DMS114 treated with DMSO at 0.1 percent for 48 hours (cell line): ENCODE data around the gene SLC25A17.
A peak's percentile ranks its signal among the peaks of the same experiment; 100 is the strongest.

Source experiments
- DNase-seq: peaks from one replicate; lab custom pipeline; 2025; ENCODE audit not compliant: unreplicated experiment; lab: John Stamatoyannopoulos, UW

Gene SLC25A17

GRCh38 chr22:40758390-40758789, 60.8 kb downstream of the SLC25A17 start:
- DNase-seq: no peak

DNA sequence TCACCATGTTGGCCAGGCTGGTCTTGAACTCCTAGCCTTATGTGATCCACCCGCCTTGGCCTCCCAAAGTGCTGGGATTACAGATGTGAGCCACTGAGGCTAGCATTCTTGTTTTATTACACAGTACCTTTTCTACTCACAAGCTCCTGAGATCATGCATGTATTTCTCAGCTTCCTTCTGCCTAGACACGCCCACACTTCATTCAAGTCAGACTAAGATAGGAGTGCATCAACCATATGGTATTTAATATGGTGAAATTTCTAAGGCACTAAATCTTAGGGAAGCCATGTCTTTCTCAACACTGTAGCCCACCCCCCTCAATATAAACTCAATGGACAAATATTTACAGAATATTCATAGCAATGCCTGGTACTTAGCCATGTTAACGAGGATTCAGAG, 62.1 kb downstream of the SLC25A17 start:
- DNase-seq: no peak

- no peak for DNase-seq
These were observed 66.0 kb downstream of the SLC25A17 start for GRCh38 chr22:40753114-40753513.

DNA sequence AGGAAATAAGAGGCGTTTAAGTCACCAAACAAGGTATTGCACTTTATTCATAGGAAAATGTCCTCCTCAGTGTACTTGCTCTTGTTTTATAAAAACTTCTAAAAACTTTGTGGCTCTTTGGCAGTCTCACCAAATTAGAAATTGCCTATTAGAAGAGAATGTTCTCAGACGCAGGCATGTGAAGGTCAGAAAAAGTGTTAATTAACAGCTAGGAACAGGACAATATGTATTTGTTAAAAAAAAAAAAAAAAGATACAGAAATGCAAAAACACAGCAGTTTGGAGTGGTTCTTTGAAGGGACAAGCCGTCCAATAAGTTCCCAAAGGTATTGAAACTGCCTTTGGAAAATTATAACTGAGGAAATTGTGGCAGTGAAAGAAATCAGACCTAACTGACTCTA, 67.9 kb downstream of the SLC25A17 start:
- no peak for DNase-seq

DNA sequence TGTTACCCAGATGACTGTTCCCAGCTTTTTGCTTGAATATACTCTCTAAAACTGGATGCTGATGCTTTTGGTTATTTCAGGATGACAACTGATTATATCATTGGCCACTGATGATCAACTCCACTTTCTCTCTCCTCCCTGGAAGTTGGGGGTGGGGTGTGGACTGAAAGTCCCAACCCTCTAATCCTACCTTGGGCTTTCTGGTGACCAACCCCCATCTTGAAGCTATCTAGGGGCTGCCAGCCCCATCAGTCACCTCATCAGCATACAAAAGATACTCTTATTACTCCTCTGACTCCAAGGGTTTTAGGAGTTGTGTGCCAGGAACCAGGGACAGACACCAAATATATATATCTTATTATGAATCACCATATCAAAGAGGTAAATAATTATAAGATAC, 69.3 kb downstream of the SLC25A17 start:
- DNase-seq: no peak

GRCh38 chr22:40748388-40749355, 70.5 kb downstream of the SLC25A17 start:
- no peak for DNase-seq

DNA sequence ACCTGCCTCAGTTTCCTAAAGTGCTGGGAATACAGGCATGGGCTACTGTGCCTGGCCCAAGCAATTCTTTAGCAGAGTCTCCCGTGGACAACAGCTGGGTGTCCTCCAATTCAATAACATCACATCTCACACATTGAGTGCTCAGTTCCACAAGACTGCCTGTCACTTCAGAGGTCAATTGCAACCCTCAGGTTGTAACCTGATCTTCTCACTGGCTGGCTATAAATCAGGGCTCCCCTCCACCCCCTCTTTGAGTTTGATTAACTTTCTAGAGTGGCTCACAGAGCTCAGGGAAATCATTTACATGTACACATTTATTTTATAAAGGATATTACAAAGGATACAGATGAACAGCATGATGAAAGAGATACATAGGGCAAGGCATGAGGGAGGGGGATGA, 71.8 kb downstream of the SLC25A17 start:
- DNase-seq: no peak

GRCh38 chr22:40746428-40747220, 72.5 kb downstream of the SLC25A17 start:
- no peak for DNase-seq

- no peak for DNase-seq
These were observed 75.4 kb downstream of the SLC25A17 start for GRCh38 chr22:40743768-40744167.

- DNase-seq: no peak
These were observed 78.0 kb downstream of the SLC25A17 start for GRCh38 chr22:40741116-40741515.

DNA sequence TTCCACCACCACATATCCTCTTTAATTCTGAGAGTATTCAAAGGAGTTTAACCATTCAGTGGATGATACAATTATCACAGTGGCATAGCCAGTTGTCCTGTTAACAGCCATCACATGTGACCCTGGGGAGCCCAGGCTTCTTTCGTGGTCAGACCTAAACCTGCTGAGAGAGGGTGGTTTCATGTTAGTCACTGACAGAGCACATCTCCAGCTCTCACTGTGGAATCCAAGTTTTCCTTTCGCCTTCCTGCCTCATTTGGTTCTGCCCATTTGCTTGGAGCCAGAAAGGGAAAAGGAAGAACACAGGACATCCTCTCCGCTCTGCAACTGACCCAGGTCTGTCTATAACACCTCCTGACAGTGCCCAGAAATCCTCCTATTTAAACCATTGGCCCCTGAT, 79.4 kb downstream of the SLC25A17 start:
- no peak for DNase-seq

DNA sequence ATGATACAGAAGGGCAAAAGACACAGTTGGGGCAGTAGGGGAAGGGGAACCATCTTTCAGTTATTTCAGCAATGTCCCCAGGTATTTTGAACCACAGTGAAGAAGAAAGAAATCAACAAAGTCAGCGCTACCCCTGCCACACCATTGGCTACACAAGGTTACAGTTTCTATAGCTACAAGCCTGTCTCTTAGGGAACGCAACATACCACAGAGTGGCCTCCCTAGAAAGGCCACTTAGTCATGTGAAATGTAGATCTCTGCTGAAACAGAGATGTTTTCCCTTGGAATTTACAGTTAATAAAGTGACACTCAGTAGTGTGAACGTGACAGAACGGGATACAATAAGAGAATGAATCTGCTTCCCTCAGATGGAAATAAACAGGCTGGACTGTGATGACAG, 85.2 kb downstream of the SLC25A17 start:
- DNase-seq: no peak

GRCh38 chr22:40732999-40733292, 86.2 kb downstream of the SLC25A17 start:
- no peak for DNase-seq

DNA sequence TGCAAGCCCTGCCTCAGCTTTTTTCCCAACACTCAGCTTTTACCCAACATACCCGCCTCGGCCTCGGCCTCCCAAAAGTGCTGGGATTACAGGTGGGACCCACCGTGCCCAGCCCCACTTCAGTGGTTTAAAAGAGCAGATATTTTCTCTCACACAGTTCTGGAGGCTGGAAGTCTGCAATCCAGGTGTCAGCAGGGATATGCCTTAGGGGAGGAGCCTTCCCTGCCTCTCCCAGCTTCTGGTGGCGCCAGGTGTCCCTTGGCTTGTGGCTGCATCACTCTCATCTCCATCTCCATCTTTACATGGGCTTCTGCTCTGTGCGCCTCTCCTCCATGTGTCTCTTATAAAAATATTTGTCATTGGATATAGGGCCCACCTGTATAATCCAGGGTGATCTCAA, 89.9 kb downstream of the SLC25A17 start:
- no peak for DNase-seq

DNA sequence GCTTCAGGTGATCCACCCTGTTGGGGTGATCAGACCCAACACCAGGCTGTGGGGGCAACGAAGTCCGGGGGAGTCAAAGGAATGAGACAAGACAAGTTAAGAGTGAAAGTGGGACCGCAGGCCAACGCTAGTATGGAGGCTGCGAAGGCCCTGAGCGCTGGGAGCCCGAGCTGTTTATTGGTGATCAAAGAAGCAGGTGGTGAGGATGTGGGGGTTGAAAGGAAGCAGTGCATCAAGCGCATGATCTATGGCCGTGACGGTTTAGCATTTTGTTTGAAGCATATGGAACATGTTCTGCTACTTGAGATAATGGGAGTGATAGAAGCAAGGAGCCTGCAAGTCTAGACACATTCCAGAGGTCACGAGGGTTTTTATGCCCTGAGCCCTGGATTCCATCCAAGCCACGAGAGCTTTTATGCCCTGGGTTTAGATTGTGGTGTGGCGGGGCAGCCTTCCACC, 90.4 kb downstream of the SLC25A17 start:
- no peak for DNase-seq

- no peak for DNase-seq
These were observed 91.1 kb downstream of the SLC25A17 start for GRCh38 chr22:40727964-40728615.

GRCh38 chr22:40727070-40727963, 91.8 kb downstream of the SLC25A17 start:
- no peak for DNase-seq

GRCh38 chr22:40726514-40726913, 92.6 kb downstream of the SLC25A17 start:
- DNase-seq: peak; percentile 3

DNA sequence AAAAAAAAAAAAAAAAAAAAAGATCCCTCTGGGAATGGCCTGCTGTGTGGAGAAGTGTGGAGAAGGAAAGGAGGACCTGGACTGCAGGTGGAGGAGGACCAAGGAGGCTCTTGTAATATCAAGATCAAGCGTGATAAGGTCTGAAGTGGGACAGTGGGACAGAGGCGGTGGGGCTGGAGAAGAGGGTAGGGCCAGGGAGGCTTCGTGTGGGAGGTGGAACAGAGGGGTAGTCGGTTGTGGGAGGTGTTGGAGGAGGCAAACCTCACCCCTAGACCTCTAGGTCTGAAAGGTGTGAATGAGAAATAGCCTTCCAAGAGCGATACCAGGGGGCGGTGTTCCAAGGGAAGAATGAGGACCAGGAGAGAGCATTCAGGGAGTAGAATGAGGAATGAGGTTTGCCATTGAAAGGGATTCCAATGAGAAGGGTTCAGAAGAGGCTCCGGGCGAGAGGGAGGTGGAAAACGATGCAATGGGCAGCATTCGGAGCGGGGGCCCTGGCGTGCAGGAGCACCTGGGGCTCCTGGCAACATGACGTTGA, 95.7 kb downstream of the SLC25A17 start:
- DNase-seq: no peak

GRCh38 chr22:40721266-40721665, 97.9 kb downstream of the SLC25A17 start:
- no peak for DNase-seq
